GM19351 (cell line): ENCODE data around the gene IL4R.
A peak's percentile ranks its signal among the peaks of the same experiment; 100 is the strongest.
"Not testable (repeated sequence)": the region's sequence is repeated elsewhere in the genome, so short reads cannot be mapped to it uniquely, and the experiment has no call there.

Experiments used
- ATAC-seq: cut with Tn5 transposase; IDR thresholded peaks from one replicate; pipeline ENCODE4 v1.9.1; 2021; ENCODE audit warnings: mild to moderate bottlenecking, moderate library complexity; ENCODE audit not compliant: unreplicated experiment

The IL4R gene

GRCh38 chr16:27313422-27314160, at the start of gene IL4R:
Gene IL4R (plus strand): TSS chr16:27313974. CDS start chr16:27340204, 26,230 bp downstream.
- peak; percentile 49 for ATAC-seq

DNA sequence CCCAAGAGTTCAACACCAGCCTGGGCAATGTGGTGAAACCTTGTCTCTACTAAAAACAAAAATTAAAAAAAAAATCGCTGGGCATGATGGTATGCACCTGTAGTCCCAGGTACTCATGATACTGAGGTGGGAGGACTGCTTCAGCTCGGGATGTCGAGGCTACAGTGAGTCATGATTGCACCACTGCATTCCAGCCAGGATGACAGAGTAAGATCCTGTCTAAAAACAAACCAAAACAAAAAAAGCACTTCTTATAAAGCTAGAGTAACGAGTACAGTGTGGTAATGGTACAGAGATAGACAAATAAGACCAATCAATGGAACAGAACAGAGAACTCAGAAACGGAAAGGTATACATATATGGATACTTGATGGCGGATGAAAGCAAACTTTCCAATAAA, 49.6 kb upstream of the IL4R start:
- no peak for ATAC-seq

GRCh38 chr16:27265982-27266381, 47.8 kb upstream of the IL4R start:
- ATAC-seq, result no peak

GRCh38 chr16:27267037-27267677, 46.6 kb upstream of the IL4R start:
- no peak for ATAC-seq

GRCh38 chr16:27268376-27269299, 45.1 kb upstream of the IL4R start, which contains the start of gene NSMCE1:
Gene NSMCE1 (minus strand): TSS chr16:27268772. CDS start chr16:27257570, 11,202 bp downstream.
- ATAC-seq, result peak; percentile 95

GRCh38 chr16:27269300-27270150, 44.2 kb upstream of the IL4R start:
- no peak for ATAC-seq

GRCh38 chr16:27270349-27270748, 43.4 kb upstream of the IL4R start:
- no peak for ATAC-seq

- ATAC-seq, result no peak
Measured at GRCh38 chr16:27272076-27272475, 41.7 kb upstream of the IL4R start.

- not testable (repeated sequence) for ATAC-seq
Measured at GRCh38 chr16:27272697-27273096, 41.1 kb upstream of the IL4R start.

GRCh38 chr16:27273330-27273669, 40.5 kb upstream of the IL4R start:
- ATAC-seq, result no peak

- ATAC-seq, result no peak
Measured at GRCh38 chr16:27273670-27274423, 39.9 kb upstream of the IL4R start.

DNA sequence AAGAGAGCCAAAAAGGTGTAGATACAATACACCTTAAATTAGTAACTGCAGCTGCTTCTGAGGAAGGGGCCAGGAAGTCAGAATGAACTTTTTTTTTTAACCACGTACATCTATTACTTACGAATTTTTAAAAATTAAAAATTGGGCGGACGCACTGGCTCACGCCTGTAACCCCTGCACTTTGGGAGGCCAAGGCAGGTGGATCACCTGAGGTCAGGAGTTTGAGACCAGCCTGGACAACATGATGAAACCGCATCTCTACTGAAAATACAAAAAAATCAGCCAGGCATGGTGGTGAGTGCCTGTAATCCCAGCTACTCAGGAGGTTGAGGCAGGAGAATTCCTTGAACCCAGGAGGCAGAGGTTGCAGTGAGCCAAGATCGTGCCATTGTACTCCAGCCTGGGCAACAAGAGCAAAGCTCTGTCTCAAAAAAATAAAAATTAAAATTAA, 39.3 kb upstream of the IL4R start:
- not testable (repeated sequence) for ATAC-seq

DNA sequence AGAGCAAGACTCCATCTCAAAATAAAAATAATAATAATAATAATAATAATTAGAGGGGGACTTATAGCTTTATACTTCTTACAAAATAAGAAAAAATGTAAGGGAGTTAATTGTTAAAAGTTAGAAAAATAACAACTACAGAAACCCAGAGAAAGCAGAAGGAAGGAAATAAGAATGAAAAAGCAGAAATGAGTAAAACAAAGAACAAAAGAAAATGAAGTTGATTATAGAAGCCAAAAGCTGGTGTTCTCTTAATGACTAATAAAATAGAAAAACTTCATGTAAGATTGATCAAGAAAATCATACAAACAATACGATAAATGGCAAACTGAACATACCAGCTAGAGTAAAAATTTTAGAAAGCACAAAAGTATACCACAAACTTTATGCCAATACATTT, 38.4 kb upstream of the IL4R start:
- no peak for ATAC-seq

DNA sequence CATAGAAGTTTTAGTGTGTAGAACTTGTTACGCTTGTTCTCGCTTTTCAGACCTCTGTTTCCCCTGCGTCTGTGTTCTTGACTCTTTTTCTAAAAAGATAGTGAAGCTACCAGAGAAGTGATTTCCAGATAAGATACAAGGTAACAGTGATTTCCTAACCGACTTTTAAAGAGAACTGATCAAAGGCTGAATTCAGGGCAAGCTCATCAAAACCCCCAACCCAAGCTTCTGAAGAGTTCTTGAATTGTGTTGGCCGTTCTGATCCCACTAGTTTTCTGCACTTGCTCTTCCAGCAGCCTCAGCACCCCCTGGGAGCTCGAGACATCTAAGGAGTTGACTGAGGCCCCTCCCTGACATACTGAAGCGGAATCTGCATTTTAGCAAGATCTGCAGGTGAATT, 32.5 kb upstream of the IL4R start:
- ATAC-seq, result no peak

DNA sequence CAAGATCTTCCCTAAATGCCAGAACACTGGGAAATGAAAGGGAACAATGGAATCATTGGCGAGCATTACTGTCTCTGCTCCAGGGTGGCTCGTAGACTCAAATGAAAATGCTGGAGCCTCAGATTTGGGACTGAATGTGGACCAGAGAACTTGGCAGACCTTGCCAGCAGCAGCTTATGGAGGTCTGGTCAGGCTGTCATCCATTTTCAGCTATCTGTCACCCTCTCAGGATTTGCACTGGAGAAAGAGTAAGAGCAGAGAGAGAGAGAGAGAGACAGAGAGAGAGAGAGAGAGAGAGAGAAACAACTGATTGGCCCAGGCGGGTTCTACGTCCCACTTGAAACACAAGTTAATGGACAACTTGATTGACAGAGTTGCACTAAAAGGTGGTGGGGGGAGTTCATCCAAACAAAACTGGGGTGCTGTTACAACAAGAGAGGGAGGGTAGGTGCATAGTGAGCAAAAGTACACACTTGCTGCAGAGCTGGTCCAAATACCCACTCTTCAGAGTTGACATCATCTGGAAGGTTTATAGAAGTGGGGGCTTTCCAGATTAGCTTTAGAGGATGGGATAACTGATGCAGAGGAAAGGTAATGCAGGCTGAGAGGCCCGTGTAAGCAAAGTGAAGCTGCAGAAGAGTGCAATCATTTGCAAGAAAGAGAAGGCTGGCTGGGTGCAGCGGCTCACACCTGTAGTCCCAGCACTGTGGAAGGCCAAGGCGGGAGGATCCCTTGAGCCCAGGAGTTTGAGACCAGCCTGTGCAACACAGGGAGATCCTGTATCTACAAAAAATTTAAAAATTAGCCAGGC, 28.7 kb upstream of the IL4R start:
- ATAC-seq, result no peak

- no peak for ATAC-seq
Measured at GRCh38 chr16:27285676-27286196, 28.0 kb upstream of the IL4R start.

DNA sequence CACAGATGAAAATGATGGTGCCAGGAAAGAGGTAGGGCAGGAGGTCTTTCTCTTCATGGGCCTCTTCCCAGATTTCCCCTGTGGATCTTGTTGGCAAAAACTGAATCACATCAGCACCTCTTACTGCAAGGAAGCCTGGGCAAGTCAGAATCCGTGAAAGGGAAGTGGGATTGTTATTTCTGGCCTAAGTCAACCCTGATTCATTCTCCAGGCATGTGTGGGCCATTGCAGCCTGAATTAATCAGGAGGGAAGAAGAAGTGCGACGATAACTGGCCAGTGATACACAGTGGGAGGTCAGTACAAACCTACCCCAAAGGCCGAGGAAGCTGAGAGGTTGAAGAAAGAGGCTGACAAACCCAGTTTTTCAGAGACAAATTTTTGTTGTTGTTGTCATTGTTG, 27.3 kb upstream of the IL4R start:
- no peak for ATAC-seq

DNA sequence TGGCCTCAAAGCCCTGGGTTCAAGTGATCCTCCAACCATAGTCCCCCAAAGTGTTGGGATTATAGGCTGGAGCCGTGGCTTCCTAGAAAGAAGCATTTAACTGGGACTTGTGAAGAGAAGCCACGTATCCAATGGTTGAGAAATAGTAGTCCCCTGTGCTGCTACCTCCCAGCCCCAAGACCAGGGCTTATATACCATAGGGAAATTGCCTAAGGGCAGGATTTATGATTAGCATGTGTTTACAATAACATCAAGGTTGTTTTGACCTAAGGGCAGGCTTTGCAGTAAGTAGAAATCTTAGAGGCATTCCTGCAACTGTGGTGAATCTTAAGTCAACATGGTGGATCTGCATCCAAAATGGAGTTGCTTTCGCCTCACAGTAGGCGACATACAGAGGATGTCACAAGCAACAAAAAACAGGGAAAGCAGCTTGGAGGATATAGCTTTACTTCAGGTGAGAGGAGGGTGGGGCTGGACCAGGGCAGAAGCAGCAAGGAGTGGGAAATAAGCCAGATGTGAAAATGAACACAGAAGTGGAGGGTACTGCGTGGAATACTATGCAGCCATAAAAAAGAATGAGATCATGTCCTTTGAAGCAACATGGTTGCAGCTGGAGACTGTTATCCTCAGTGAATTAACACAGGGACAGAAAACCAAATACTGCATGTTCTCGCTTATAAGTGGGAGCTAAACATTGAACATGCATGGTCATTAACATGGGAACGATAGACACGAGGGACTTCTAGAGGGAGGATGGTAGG, 26.5 kb upstream of the IL4R start:
- ATAC-seq, result no peak
